Stimulated activated CD8-positive, alpha-beta memory T cell treated with anti-CD3 and anti-CD28 coated beads, Interleukin-12 subunit alpha, Interleukin-12 subunit beta, amount 100 ng/mL, for 4 hours (primary cell): ENCODE data around the gene NPFFR2.
"Not testable (repeated sequence)": the region's sequence is repeated elsewhere in the genome, so short reads cannot be mapped to it uniquely, and the experiment has no call there.

ENCODE experiments used
- DNase-seq: peaks from one replicate; pipeline ENCODE4 v3.0.0-alpha.2; 2020; ENCODE audit warnings: low read depth

Gene NPFFR2

DNA sequence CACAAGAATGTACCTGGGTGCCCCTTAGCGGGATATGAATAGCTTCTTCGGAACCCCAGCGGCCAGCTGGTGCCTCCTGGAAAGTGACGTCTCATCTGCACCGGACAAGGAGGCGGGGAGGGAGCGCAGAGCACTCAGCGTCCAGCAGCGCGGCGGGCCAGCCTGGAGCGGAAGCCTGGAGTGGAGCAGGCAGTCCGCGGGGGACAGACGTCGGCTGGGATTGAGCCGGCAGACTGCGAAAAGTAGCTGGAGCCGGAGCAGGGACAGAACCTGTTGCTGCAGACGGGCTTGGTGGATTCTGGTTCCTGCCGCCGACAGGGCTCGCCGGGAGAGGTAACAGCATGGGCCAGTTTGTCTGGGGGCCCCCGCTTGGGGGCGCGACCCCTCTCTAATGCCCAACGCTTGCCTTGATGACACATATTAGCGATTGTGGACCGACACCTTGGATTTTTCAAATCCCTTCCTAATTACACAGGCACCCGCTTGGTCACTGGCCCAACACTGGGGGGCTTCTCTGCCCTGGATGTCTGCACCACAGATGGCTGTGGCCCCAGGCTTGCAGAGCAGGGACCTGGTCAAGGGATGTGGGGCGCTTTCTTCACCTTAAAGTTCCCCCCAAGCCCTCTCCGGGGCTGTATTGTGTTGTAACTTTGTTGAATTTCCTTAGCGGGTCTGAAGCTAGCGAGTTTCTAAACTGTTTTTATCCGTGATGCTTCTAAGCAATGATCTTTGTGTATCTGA is at the start of gene NPFFR2:
NPFFR2 (plus strand) TSS at position 133 of the 741 bp plus-strand sequence. CDS start 96,592 bp downstream, outside the sequence.
- no peak for DNase-seq

- no peak for DNase-seq
Measured at GRCh38 chr4:71992571-71993312, 39.1 kb upstream of the NPFFR2 start.

- DNase-seq = no peak
Measured at GRCh38 chr4:71994559-71994958, 37.2 kb upstream of the NPFFR2 start.

GRCh38 chr4:71995297-71995696 is 36.5 kb upstream of the NPFFR2 start:
- DNase-seq = no peak

GRCh38 chr4:72006586-72006985 is 25.2 kb upstream of the NPFFR2 start:
- DNase-seq = no peak

GRCh38 chr4:72011906-72012305 is 19.9 kb upstream of the NPFFR2 start:
- no peak for DNase-seq

- no peak for DNase-seq
Measured at GRCh38 chr4:72016011-72016410, 15.8 kb upstream of the NPFFR2 start.

DNA sequence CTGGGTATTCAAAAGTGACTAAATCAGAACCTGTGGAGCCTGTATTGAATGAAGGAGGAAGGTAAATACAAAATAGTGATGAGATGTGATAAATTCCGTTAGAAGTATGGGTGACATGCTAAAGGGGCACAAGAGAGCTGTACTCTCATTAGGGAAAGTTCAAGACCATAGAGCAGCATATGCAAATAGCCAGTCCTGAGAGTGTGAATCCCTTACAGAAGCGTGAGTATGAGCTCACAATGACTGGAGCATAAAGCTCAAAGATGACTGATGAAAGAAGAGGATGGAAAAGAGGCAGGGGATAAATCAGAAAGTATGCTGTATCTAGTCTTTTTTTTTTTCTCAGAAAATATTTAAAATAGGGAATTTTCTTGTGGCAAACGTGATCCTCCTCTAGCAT is 12.1 kb upstream of the NPFFR2 start:
- no peak for DNase-seq

- DNase-seq = no peak
Measured at GRCh38 chr4:72022553-72022952, 9.2 kb upstream of the NPFFR2 start.

DNA sequence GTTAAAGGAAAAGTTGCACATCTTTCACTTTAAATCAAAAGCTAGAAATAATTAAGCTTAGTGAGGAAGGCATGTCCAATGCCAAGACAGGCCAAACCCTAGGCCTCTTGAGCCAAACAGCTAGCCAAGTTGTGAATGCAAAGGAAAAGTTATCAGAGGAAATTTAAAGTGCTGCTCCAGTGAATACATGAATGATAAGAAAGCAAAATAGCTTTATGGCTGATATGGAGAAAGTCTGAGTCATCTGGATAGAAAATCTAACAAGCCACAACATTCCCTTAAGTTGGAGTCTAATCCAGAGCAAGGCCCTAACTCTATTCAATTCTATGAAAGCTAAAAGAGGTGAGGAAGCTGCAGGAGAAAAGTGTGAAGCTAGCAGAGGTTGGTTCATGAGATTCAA is 23.8 kb downstream of the NPFFR2 start:
- DNase-seq = no peak

- DNase-seq = no peak
Measured at GRCh38 chr4:72063726-72064125, 31.9 kb downstream of the NPFFR2 start.

- no peak for DNase-seq
Measured at GRCh38 chr4:72067051-72067450, 35.3 kb downstream of the NPFFR2 start.

DNA sequence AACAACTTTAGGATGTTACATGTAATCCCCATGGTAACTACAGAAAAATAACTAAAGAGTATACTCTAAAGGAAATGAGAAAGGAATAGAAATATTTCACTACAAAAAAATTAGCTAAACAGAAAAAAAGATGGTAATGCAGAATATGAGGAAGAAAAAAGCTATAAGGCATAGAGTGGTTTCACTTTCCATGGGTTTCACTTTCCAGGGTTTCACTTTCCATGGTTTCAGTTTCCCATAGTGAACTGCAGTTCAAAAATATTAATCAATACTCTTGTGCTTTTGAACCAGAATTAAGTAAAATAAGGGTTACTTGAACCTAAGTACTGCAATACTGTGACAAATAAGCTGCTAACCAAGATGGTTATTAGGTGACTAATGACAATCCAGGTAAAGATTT is 42.0 kb downstream of the NPFFR2 start:
- DNase-seq = no peak

DNA sequence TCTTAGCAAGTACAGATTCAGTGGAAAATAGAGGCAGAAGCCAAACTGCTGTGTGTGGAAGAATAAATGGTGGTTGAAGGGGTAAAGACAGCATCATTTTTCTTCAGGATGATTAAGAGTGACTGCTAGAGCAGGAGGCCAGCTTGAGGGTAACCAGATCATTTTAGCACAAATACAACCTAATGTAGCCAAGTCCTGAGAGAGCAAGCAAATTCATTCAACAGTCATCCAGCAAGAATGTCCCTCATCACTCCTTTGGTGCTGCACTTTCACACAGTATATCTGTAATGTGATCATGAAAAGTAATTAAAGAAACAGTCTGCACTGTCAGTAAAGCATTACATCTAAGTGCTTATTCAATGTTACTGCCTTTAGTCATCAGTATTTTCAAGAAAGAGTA is 44.8 kb downstream of the NPFFR2 start:
- no peak for DNase-seq

DNA sequence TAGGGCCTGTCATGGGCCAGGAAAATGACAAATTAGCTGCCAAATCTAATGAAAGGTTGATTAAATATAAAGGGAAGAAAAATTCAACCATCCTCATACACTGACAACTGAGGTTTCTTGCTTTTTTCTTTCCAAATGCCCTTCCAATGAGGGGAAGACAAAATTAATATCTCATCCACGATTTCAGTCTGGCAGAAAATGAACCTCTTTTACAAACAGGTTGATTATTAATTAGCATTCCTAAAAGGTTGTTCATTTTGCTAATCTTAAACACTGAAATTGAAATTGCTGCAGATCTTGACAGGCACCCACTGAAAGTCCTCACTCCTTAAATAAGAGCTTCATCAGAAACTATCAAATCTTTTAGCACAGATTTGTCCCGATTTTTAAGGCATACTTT is 45.5 kb downstream of the NPFFR2 start:
- no peak for DNase-seq

DNA sequence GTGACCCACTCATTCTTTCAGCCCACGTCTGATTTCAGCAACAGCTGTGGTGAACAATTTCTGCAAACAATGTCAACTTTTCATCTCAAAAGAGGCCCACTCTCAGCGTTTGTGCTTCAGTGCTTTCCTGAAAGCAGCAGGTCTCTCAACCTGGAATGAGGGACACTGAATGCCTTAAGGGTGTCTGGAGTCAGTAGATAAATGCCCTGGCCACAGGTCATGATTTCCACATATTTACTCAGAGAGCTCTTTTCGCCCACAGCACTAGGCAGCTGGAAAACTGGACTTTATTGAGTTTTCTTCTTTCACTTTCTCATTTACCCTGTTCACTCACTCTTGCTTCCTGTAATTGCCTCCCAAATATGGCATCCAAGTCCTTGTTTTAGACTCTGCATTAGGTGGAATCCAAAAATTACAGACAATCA is 52.8 kb downstream of the NPFFR2 start:
- DNase-seq = no peak

DNA sequence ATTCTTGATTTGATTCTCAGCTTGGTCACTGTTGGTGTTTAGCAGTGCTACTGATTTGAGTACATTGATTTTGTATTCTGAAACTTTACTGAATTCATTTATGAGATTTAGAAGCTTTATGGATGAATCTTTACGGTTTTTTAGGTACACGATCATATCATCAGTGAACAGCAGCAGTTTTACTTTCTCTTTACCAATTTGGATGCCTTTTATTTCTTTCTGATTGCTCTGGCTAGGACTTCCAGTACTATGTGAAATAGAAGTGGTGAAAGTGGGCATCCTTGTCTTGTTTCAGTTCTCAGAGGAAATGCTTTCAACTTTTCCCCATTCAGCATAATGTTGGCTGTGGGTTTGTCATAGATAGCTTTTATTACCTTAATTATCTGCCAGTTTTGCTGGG is 58.8 kb downstream of the NPFFR2 start:
- DNase-seq = not testable (repeated sequence)

DNA sequence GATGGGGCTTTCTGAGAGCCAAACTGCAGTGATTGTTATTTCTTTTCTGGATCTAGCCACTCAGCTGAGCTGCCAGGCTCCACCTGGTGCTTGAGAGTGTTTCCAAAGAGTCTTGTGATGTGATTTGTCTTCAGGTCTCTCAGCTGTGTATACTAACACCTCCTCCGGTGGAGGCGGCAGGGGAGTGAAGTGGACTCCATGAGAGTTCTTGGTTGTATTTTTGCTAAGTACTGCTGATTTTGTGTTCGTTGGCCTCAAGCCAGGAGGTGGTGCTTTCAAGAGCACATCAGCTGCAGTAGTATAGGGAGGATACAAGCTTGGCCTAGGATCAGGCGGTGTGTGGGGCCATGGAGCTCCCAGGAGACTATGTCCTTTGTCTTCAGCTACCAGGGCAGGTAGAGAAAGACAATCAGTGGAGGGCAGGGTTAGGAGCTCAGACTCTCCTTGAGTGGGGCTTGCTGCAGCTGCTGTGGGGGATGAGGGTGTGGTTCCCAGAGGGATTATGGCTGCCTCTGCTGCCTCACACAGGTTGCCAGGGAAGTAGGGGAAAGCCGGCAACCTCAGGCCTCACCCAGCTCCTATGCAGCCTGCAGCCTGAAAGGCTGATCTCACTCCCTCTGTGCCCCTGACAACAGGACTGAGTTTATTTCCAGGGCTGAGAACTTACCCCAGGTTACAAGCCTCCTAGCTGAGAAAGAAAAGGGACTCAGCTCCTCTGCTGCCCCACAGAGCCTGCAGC is 62.4 kb downstream of the NPFFR2 start:
- no peak for DNase-seq

DNA sequence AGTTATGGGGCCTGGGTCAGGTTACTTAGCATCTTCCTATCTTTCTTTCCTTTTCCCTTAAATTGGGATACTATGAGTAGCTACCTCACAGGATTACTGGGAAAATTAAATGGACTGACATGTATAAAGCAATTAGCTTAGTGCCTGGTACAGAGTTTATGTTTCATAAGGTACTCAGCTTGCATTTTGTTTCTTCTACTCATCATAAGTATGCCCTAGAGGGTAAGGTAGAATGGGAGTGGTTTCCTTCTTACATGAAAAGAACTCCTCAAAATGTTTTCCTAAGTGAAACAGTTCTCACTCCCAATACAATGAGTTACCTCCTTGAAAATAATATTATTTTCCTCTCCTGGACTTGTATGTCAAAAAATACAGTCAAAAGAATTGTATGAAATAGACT is 75.7 kb downstream of the NPFFR2 start:
- DNase-seq = no peak

DNA sequence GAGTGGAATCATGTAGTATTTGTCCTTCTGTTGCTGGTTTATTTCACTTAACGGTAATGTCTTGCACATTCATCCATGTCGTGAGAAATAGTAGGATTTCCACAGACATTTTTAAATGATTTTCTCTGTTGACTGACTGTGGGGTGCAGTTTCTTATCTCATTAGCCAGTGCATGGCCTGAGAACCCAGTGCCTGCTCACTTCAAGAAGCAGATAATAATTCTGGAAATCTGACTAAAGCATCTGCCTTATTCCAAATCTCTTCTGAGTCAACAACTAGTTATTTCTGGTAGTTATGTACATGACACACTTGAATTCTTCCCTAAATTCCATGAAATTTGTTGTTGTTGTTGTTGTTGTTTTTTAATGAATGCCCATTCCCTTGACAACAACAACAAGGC is 77.6 kb downstream of the NPFFR2 start:
- no peak for DNase-seq

GRCh38 chr4:72109959-72110497 is 78.2 kb downstream of the NPFFR2 start:
- DNase-seq = no peak

- no peak for DNase-seq
Measured at GRCh38 chr4:72110886-72111285, 79.1 kb downstream of the NPFFR2 start.

DNA sequence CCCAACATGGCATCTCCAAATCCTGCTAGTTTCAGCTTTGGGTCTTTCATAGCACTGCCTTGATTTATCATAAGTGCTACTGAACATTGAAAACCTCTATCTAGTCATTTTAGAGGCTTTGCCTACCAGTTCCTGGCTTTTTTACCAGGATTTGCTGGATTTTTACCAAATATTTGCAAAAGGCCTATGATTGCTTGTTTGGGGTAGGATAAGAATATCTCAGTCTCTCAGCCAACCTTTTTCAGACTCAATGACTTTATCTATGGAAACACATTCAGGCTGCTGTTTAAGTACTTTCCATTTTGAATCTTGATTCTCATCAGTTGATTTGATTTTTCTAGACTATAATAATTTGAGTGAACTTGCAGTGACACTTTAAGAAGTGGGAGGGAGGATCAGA is 80.1 kb downstream of the NPFFR2 start:
- DNase-seq = no peak
